Colon (tissue), 2 donors: ENCODE measurements around the gene CYBB.

Experiments used
- FAIRE-seq: peaks from 2 replicates; lab custom pipeline; 2012; peaks lifted over from hg19 to GRCh38; lab: Jason Lieb, UNC
- donor health status: control.
- donor health status: control.

CYBB gene

DNA sequence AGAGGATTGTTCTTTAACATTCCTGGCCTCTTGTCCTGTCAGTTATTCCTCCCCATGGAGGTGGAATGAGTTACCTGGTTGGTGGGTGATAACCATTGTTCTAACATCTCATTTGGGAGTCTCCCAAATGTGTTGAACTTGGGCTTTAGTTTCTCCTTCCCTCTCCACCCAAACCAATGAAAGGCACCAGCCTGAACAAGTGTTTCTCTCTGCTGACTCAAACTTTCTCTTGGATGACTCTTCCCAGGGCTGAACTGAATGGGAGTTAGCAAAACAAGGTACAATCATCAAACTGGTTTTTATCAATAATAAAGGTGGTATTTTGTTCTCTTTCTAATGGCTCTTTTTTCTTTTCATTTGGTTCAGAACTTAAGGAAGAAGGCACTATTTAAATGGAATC is 64.8 kb downstream of the CYBB start:
- no peak for FAIRE-seq

DNA sequence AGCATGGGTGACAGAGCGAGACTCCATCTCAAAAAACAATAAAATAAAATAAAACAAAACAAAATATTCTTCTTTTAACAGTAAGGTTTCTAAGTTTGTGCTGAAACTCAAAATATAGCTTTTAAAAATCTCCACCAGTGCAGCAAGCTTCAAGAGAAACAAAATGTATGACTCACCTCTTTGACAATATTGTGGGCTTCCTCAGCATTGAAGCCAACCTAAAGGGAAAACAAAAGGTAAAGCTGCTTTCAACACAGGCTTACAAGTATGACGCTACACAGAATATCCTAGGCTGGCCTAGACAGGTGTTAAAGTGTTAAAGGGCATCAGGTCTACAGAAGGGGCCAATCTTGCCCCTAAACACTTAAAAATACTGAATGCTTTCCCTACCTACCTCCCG is 66.3 kb downstream of the CYBB start:
- no peak for FAIRE-seq

DNA sequence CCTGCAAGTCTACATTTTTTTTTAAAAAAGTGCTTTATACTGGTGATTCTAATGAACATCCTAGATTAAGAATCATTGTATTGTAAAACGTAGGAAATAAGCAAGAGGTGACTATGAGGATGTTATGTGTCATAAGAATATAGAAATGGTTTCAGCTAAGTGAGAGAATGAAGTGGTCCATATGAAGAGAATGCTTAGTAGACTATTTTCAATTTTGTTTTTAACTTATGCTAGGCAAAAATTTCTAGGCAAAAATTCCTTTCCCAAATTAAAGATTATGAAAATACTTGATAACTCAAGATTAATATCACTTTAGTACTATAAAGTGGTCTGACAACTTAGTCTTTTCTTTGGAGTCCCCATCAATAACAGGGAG is 66.7 kb downstream of the CYBB start:
- no peak for FAIRE-seq

DNA sequence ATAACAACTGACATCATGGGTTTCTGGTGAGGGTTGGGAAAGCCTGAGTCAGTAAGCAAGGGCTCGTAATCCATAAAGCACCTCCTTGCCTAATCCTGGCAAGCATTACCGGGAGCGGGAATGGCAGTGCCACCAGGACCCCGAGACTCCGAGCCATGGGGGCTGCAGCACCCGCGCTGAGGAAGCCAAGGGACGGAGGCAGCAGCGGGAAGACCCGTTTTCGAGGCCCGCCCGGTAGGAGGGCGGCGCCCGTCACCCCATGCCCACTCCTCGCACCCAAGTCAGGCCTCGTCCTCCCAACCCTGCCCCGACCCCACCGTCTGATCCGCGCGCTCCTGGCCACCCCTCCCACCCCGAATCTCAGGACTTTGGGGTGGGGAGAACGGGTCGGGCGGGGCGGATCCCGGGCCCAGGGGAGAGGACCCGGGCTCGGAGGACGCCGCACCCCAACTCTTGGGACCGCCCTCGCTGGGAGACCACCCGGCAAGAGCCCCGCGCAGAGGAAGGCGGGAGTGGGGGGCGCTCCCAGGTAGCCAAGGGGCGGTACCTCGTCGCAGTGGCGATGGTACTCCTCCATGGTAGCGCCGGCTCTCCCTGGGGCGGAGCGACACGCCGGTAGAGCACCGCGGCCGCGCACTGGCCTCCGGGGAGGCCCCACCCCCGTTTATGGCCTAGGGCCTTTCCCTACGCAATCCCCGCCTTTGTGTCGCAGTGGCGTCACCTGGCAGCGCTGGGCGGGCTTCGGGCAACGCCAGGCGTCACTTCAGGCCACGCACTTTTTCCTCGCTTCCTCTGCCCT is 67.3 kb downstream of the CYBB start, which contains the start of gene DYNLT3:
TSS of gene DYNLT3 (minus strand) at position 638 of the 799 bp plus-strand sequence. CDS start at position 577, 61 bp downstream.
- no peak for FAIRE-seq

DNA sequence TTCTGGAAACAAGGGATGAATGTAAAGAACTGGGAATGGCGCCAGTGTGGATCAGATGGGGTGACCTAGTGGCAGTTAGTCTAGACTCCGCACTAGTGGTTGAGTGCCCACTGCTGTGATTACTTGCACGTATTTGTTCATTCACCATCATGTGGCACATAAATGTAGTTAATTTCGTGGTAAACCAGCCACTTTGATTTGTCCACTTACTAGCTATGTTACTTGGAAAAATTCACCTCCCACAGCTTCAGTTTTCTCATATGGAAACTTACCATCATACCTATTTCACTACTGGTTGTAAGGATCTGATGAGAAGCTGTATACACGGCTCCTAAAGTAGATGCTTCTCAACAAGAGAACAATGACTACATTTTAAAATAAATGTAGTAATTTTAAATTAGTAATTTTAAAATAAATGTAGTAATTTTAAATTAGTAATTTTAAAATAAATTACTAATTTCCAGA is 67.9 kb downstream of the CYBB start:
- peak; percentile 97 for FAIRE-seq

DNA sequence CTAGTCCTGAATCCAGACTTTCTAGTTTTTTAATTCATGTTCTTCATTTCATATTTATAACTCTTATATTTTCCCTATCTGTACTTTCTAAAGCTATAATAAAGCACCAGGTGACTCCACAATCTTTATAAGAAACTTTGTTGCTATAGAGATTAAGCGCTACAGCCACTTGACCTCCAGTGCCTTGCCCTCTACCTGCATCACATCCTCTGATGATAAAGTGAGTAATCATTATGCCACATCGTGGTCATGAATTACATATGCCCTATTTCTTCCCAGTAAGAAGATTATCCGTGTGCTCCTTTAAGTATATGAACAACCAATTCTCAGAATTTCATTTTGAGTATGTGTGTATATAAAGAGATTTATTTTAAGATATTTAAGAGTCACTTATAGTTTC is 74.3 kb downstream of the CYBB start:
- no peak for FAIRE-seq

DNA sequence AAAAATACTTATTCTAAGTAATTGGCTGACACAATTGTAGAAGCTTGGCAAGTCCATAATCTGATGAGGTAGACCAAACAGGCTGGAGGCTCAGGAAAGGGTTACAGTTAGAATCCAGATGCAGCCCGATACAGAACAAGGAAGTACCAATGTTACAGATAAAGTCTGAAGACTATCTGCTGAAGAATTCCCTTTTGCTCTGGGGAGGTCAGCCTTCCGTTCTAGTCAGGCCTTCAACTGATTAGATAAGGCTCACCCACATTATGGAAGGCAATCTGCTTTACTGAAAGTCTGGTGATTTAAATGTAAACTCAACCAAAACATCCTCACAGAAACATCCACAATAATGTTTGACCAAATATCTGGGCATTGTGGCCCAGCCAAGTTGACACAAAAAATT is 74.9 kb downstream of the CYBB start:
- FAIRE-seq: no peak

DNA sequence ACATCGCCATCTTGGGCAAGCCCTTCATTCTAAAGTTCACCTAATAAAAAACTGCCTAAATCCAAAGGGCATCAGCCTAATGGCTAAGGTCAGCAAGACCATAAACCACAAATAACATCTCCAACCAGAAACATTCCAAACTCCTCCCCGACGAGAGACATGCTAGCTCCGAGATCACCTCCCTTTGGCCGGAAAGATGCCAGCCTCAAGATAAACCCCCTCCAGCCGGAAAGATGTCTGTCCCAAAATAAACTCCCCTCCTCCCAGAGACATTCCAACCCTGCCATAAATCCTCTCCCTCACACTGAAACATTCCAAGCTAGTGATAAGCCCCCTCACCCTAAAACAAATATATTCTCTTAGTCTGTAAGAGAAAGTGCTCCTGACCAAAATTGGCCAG is 80.9 kb downstream of the CYBB start:
- FAIRE-seq: no peak

DNA sequence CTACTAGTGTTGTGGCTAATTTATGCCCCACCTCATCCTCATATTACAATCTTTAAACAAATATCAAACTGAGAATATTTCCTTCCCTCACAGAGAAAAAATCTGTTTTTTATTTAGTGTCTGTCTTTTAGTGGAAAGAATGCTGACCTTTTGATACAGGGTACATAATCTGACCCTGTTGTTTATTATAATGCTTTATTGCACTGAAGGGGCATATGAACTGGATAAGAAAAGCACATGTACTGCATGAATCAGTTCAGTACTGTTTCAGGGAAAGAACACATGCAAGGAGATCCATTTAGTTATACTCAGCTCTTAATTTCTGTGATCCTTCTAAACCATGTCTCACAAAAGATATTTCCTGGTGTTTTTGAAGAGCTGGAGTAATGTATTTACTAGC is 83.0 kb downstream of the CYBB start:
- no peak for FAIRE-seq
